Astrocyte (in vitro differentiated cells and primary cell): ENCODE data around the gene OR6C76. TPM values are rescaled to one million over a fixed set of nuclear protein-coding genes. Genes with fewer than 3 reads are reported as not detected.
"Not testable (repeated sequence)": the region's sequence is repeated elsewhere in the genome, so short reads cannot be mapped to it uniquely, and the experiment has no call there.

Experiments used
- DNase-seq: peaks from one replicate; pipeline ENCODE4 v3.0.0-alpha.2; 2010; ENCODE audit warnings: low read depth
- FAIRE-seq: peaks from 2 replicates; lab custom pipeline; 2011; peaks lifted over from hg19 to GRCh38; lab: Jason Lieb, UNC
- H2AFZ ChIP-seq: 2 replicates; pipeline ENCODE4 v1.6.0; 2012; ENCODE audit warnings: low read depth, low read length, inconsistent platforms
- H3K27ac ChIP-seq: 2 replicates; pipeline ENCODE4 v1.5.1; 2011; ENCODE audit warnings: low read depth, low read length, inconsistent platforms
- H3K27me3 ChIP-seq: 2 replicates; pipeline ENCODE4 v1.6.0; 2011; ENCODE audit warnings: low read length, inconsistent platforms; ENCODE audit not compliant: insufficient read depth
- H3K36me3 ChIP-seq: 2 replicates; pipeline ENCODE4 v1.5.1; 2011; ENCODE audit warnings: low read length, inconsistent platforms; ENCODE audit not compliant: insufficient read depth
- H3K4me1 ChIP-seq: 2 replicates; pipeline ENCODE4 v1.5.1; 2011; ENCODE audit warnings: low read length, inconsistent platforms; ENCODE audit not compliant: insufficient read depth
- H3K4me2 ChIP-seq: 2 replicates; pipeline ENCODE4 v1.6.0; 2012; ENCODE audit warnings: low read length, inconsistent platforms
- H3K4me3 ChIP-seq: 2 replicates; pipeline ENCODE4 v1.5.1; 2011; ENCODE audit warnings: low read depth, mild to moderate bottlenecking, low read length, inconsistent platforms; ENCODE audit not compliant: insufficient read depth
- H3K79me2 ChIP-seq: 2 replicates; pipeline ENCODE4 v1.6.0; 2012; ENCODE audit warnings: mild to moderate bottlenecking, low read length, inconsistent platforms; ENCODE audit not compliant: insufficient read depth
- H3K9ac ChIP-seq: 2 replicates; pipeline ENCODE4 v1.6.0; 2012; ENCODE audit warnings: mild to moderate bottlenecking, low read length, inconsistent platforms
- H3K9me3 ChIP-seq: 2 replicates; pipeline ENCODE4 v1.5.1; 2012; ENCODE audit warnings: low read depth, mild to moderate bottlenecking, low read length, inconsistent platforms; ENCODE audit not compliant: insufficient read depth
- H4K20me1 ChIP-seq: 2 replicates; pipeline ENCODE4 v1.6.0; 2012; ENCODE audit warnings: low read length, inconsistent platforms; ENCODE audit not compliant: insufficient read depth
- H3K27ac Mint-ChIP-seq: one replicate; pipeline ENCODE4 v1.8.0; 2021; ENCODE audit warnings: mild to moderate bottlenecking, mixed read lengths; ENCODE audit not compliant: unreplicated experiment
- H3K27me3 Mint-ChIP-seq: one replicate; pipeline ENCODE4 v1.8.0; 2021; ENCODE audit warnings: low read depth, mixed read lengths; ENCODE audit not compliant: unreplicated experiment
- H3K36me3 Mint-ChIP-seq: one replicate; pipeline ENCODE4 v1.8.0; 2021; ENCODE audit warnings: low read depth, mixed read lengths; ENCODE audit not compliant: unreplicated experiment
- H3K4me1 Mint-ChIP-seq: one replicate; pipeline ENCODE4 v1.8.0; 2021; ENCODE audit warnings: low read depth, mixed read lengths; ENCODE audit not compliant: unreplicated experiment
- H3K4me3 Mint-ChIP-seq: one replicate; pipeline ENCODE4 v1.8.0; 2021; ENCODE audit warnings: mild to moderate bottlenecking, moderate library complexity, mixed read lengths; ENCODE audit not compliant: unreplicated experiment
- H3K9me3 Mint-ChIP-seq: one replicate; pipeline ENCODE4 v1.8.0; 2021; ENCODE audit warnings: mild to moderate bottlenecking, mixed read lengths; ENCODE audit not compliant: unreplicated experiment
- EZH2 ChIP-seq: IDR thresholded peaks from 2 replicates; pipeline ENCODE4 v1.6.1; 2012; ENCODE audit warnings: mild to moderate bottlenecking, low read length, inconsistent platforms; ENCODE audit not compliant: insufficient read depth
- total RNA-seq: library from RNA; stranded (reverse); gene quantifications from 2 replicates; pipeline ENCODE4 v1.2.1, GENCODE V29; 2021
- TF ChIP-seq, protein P1 (sequence below): IDR thresholded peaks from 2 replicates; pipeline ENCODE4 v1.5.1; 2011; ENCODE audit warnings: low read depth, mild to moderate bottlenecking, inconsistent platforms, low read length, moderate library complexity; ENCODE audit not compliant: insufficient read depth

The OR6C76 gene
- total RNA-seq, 1 donor from 2014 or later: not detected

GRCh38 chr12:55428331-55429243 lies 2.5 kb downstream of the OR6C76 start:
- DNase-seq: no peak
- Histone ChIP-seq H3K4me1 (no peaks in the 10 kb centered on the region), H3K27me3 (no peaks in the 10 kb centered on the region), H3K4me2 (no peak overlapping the region), H3K9ac (no peak overlapping the region), H3K9me3 (no peaks in the 10 kb centered on the region), H3K36me3 (no peaks in the 10 kb centered on the region), H3K27ac (no peak overlapping the region), H2AFZ (no peak overlapping the region), H3K4me3 (no peak overlapping the region), H4K20me1 (no peaks in the 10 kb centered on the region), H3K79me2 (no peaks in the 10 kb centered on the region)
- no peak for TF ChIP-seq EZH2
- TF ChIP-seq, protein P1, sequence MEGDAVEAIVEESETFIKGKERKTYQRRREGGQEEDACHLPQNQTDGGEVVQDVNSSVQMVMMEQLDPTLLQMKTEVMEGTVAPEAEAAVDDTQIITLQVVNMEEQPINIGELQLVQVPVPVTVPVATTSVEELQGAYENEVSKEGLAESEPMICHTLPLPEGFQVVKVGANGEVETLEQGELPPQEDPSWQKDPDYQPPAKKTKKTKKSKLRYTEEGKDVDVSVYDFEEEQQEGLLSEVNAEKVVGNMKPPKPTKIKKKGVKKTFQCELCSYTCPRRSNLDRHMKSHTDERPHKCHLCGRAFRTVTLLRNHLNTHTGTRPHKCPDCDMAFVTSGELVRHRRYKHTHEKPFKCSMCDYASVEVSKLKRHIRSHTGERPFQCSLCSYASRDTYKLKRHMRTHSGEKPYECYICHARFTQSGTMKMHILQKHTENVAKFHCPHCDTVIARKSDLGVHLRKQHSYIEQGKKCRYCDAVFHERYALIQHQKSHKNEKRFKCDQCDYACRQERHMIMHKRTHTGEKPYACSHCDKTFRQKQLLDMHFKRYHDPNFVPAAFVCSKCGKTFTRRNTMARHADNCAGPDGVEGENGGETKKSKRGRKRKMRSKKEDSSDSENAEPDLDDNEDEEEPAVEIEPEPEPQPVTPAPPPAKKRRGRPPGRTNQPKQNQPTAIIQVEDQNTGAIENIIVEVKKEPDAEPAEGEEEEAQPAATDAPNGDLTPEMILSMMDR: no peak
- no peaks in the 10 kb centered on the region for H3K4me1 Mint-ChIP-seq
- FAIRE-seq: no peak
- H3K9me3 Mint-ChIP-seq: no peaks in the 10 kb centered on the region
- no peaks in the 10 kb centered on the region for H3K27me3 Mint-ChIP-seq
- no peak overlapping the region for H3K4me3 Mint-ChIP-seq
- no peak overlapping the region for H3K27ac Mint-ChIP-seq
- no peaks in the 10 kb centered on the region for H3K36me3 Mint-ChIP-seq

DNA sequence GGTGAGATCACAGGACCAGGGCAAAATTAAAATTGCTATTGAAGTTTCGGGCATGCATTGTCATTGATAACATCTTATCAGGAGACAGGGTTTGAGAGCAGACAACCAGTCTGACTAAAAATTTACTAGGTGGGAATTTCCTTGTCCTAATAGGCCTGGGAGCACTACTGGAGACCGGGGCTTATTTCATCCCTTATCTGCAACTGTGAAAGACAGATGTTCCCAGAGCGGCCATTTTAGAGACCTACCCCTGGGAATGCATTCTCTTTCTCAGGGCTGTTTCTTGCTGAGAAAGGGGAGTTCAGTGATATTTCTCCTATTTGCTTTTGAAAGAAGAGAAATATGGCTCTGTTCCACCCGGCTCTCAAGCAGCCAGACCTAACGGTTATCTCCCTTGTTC lies 15.2 kb downstream of the OR6C76 start:
- H3K4me1 Mint-ChIP-seq, H2AFZ ChIP-seq, H3K27ac ChIP-seq, H3K9ac ChIP-seq, DNase-seq, H3K9me3 Mint-ChIP-seq, H3K9me3 ChIP-seq, H3K27me3 Mint-ChIP-seq, H3K4me1 ChIP-seq, H3K4me3 ChIP-seq, H3K36me3 ChIP-seq, H3K4me3 Mint-ChIP-seq, H3K27ac Mint-ChIP-seq, H3K79me2 ChIP-seq, H4K20me1 ChIP-seq, H3K4me2 ChIP-seq, FAIRE-seq, H3K36me3 Mint-ChIP-seq, H3K27me3 ChIP-seq: not testable (repeated sequence)

- no peaks in the 10 kb centered on the region for H3K79me2 ChIP-seq
- Mint-ChIP-seq H3K4me1 (no peaks in the 10 kb centered on the region), H3K27me3 (no peaks in the 10 kb centered on the region), H3K9me3 (no peaks in the 10 kb centered on the region), H3K36me3 (no peaks in the 10 kb centered on the region), H3K4me3 (no peak within 1 kb of the TSS), H3K27ac (no peak within 1 kb of the TSS)
- H3K4me2 ChIP-seq: no peak within 1 kb of the TSS
- no peak within 1 kb of the TSS for H2AFZ ChIP-seq
- no peaks in the 10 kb centered on the region for H3K9me3 ChIP-seq
- DNase-seq: no peak
- no peaks in the 10 kb centered on the region for H4K20me1 ChIP-seq
- H3K9ac ChIP-seq: no peak within 1 kb of the TSS
- no peaks in the 10 kb centered on the region for H3K4me1 ChIP-seq
- H3K27ac ChIP-seq: no peak within 1 kb of the TSS
- H3K4me3 ChIP-seq: no peak within 1 kb of the TSS
- TF ChIP-seq, protein P1: no peak
- TF ChIP-seq EZH2: no peak
- H3K36me3 ChIP-seq: no peaks in the 10 kb centered on the region
- no peaks in the 10 kb centered on the region for H3K27me3 ChIP-seq
- FAIRE-seq: no peak
These were observed 17.7 kb downstream of the OR6C76 start, which contains the start of gene OR6C2 for GRCh38 chr12:55443776-55444175. OR6C2 (plus strand) TSS chr12:55444076; CDS start chr12:55452214, 8,138 bp downstream.
